GM10266 (cell line): ENCODE results near the gene TAF11L2.
"Not testable (repeated sequence)": the region's sequence is repeated elsewhere in the genome, so short reads cannot be mapped to it uniquely, and the experiment has no call there.

ENCODE experiments used
- DNase-seq: peaks from one replicate; pipeline ENCODE4 v3.0.0; 2012; ENCODE audit errors: extremely low spot score
- TF ChIP-seq, protein P1 (sequence below): IDR thresholded peaks from 2 replicates; pipeline ENCODE4 v1.5.1; 2012; ENCODE audit warnings: mild to moderate bottlenecking, low read depth; ENCODE audit not compliant: control insufficient read depth, insufficient read depth; ENCODE audit errors: missing control alignments

The TAF11L2 gene

DNA sequence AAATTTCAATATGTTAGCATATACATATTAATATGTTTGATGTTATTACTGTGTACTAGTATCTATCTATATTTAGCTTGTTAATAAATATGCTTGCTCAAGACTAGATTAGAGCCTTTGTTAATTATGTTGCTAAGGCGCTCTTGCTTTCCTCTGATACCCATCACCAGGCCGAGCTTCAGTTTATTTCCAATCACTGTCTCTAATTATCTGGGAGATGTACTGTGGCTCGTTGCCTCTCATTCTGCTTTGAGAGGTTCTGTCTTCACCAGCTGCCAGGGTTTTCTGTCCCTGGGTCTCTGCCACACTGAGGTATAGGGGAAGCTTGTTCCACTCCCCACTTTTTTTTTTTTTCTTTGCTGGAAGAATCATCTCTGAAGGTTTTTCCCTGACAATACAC is 21.0 kb upstream of the TAF11L2 start:
- TF ChIP-seq, protein P1, sequence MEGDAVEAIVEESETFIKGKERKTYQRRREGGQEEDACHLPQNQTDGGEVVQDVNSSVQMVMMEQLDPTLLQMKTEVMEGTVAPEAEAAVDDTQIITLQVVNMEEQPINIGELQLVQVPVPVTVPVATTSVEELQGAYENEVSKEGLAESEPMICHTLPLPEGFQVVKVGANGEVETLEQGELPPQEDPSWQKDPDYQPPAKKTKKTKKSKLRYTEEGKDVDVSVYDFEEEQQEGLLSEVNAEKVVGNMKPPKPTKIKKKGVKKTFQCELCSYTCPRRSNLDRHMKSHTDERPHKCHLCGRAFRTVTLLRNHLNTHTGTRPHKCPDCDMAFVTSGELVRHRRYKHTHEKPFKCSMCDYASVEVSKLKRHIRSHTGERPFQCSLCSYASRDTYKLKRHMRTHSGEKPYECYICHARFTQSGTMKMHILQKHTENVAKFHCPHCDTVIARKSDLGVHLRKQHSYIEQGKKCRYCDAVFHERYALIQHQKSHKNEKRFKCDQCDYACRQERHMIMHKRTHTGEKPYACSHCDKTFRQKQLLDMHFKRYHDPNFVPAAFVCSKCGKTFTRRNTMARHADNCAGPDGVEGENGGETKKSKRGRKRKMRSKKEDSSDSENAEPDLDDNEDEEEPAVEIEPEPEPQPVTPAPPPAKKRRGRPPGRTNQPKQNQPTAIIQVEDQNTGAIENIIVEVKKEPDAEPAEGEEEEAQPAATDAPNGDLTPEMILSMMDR, result no peak
- DNase-seq, result no peak

DNA sequence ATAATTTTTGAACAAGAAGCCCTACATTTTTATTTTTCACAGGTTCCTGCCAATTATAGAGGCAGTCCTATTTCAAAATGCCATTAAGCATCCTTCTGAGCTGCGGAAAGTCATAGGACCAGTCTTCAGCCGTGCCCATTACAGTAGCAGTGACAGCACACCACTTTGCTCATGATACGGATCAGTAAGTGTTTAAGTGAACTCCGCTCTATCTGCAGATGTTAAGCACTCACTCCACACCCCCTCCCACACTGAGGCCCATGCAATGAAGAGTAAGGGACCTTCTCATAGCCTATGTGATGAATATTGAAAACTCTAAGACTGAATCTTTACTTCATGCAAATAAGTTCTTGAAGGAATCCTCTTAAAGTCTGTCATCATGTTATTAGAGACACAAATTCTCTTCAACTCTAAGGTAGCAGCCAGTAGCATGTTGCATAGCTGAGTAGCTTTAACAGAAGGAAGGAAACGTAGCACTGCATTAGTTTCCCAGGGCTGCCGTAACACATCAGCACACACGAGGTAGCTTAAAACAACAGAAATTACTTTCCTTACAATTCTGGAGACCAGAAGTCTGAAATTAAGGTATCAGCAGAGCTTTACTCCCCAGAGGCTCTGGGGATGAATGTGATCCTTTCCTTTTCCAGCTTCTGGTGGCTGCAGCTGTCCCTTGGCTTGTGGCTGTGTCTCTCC is 20.3 kb upstream of the TAF11L2 start:
- TF ChIP-seq, protein P1, result no peak
- DNase-seq, result no peak

DNA sequence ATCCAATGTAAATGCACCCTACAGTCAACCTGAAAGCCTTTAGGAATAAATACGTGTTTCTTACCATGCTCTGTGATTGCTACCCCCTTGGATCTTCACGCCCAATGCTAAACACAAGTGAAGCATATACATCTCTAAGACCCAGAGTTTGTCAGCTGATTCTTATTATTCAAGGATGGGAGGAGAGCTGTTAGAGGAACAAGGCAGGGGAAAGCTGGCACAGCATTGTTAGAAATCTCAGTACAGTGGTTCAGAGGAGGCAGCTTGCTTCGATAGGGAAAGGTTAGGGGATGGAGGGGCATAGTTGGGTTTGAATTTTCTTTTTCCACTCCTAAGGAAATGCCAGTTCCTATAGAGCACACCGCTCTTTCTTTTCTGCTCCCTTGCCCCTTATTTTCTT is 16.7 kb upstream of the TAF11L2 start:
- TF ChIP-seq, protein P1, result no peak
- no peak for DNase-seq

DNA sequence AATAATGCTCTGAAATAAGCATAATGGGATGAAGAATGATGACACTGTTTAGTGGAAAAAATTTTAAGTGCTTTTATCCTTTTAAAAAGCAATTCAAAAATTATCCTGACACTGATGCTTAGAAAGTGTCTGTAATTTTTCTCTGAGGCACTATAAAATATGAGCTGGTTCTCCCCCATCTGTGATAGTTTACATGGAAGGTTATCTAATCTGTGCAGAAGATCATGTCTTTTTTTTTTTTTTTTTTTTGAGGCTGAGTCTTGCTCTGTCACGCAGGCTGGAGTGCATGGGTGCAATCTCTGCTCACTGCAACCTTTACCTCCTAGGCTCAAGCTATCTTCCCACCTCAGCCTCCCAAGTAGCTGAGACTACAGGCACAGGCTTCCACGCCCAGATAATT is 15.2 kb upstream of the TAF11L2 start:
- TF ChIP-seq, protein P1, result no peak
- no peak for DNase-seq

DNA sequence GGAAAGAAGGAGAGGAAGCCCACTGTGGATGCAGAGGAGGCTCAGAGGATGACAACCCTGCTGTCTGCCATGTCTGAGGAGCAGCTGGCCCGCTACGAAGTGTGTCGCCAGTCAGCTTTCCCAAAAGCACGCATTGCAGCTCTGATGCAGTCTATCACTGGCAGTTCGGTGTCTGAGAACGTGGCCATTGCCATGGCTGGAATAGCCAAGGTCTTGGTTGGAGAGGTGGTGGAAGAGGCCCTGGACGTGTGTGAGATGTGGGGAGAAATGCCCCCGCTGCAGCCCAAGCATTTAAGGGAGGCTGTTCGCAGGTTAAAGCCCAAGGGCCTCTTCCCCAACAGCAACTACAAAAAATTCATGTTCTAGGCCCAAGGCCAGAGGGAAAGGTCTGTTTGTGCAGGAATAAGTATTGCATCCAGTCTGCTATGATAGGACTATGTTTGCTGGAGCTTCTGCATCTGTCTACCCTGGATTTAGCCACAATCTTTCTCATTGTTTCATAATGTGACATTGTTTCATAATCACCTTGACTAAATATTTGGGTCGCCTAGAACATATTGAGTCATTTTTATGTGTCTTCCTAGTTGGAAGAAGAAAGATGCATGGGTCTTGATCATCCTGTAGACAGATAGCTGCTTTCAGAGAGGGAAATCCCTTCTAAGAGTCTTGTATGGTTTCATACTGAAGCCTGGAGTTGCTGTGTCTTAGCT is 11.4 kb upstream of the TAF11L2 start:
- not testable (repeated sequence) for DNase-seq

DNA sequence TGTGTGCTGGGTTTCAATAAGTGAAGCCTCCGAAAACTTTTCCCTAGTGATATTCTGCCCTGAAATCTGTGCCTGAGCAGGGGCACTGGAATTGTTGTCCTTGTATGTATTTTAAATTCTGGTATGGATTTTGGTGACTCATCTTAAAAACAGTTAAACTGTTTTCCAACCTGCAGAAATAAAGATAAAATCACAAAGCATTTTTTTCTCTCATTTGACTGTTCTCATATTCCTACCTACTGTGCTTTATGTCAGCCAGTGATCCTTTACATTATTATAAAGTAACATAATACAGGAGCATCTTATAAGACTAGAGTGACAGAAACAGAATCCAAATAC is 10.9 kb upstream of the TAF11L2 start:
- TF ChIP-seq, protein P1, result no peak
- no peak for DNase-seq

DNA sequence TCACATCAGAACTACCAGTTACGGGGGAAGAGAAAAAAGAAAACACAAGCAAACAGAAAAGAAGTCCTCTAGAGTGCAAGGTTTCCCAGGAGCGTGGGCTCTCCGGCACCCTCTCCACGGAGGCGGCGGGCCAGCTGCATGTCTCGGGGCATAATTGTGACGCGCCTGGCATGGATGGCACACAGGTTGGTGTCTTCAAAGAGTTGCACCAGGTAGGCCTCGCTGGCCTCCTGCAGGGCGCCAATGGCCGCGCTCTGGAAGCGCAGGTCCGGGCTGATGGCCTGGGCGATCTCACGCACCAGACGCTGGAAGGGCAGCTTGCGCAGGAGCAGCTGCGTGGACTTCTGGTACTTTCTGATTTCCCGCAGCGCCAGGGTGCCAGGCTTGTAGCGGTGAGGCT is 6.8 kb upstream of the TAF11L2 start:
- DNase-seq, result not testable (repeated sequence)

DNA sequence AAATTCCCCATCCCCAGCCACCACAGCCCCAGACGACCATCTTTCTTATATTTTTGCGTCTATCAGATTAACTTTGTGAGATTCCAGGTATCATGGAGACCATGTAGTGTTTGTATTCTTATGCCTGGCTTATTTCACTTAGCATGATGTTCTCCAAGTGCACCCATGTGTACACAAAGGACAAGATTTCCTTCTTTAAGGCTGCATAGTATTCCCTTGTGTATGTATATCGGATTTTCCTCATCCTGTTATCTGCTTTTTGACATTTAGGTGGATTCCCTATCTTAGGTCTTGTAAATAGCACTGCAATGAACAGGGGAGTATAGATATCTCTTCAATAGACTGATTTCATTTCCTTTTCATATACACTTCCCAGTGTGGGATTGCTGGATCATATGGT is 5.3 kb upstream of the TAF11L2 start:
- no peak for DNase-seq
- TF ChIP-seq, protein P1, result no peak
